ENCODE measurements around the gene ENTPD6. TPM values are rescaled to one million over a fixed set of nuclear protein-coding genes. Genes with fewer than 3 reads are reported as not detected.

ENTPD6 gene
- total and polyA plus RNA-seq, 2 donors (not counting 1 experiment from before 2014, with no cell fraction given), result 64.4 to 79.8 TPM

GRCh38 chr20:25226433-25227316 lies 31.2 kb downstream of the ENTPD6 start:
- Histone ChIP-seq H3K79me2 (ENCODE audit: control insufficient read depth, insufficient read depth, low read length) (no peaks in the 10 kb centered on the region), H4K20me1 (ENCODE audit: control insufficient read depth, insufficient read depth, low read length, poor library complexity, severe bottlenecking) (no peaks in the 10 kb centered on the region), H3K9me3 (ENCODE audit: control extremely low read depth in 1 of 3, control insufficient read depth in 2 of 3, insufficient read depth in 1 of 3, low read length in 2 of 3) (no peaks in the 10 kb centered on the region), H3K9ac (ENCODE audit: low read length) (no peak overlapping the region), H3K27ac (ENCODE audit: low read length in 2 of 2) (no peak overlapping the region), H2AFZ (ENCODE audit: insufficient read depth, low read depth, low read length, poor library complexity, severe bottlenecking) (no peak overlapping the region), H3K4me1 (ENCODE audit: control insufficient read depth in 2 of 2, insufficient read depth in 2 of 2, low read length in 2 of 2) (peaks cover 4 to 7% of the 10 kb centered on the region in 2 donors), H3K27me3 (replicated peaks in 1 of 4; ENCODE audit: control extremely low read depth in 1 of 4, control insufficient read depth in 3 of 4, insufficient read depth in 4 of 4, low read length in 3 of 4) (no peaks in the 10 kb centered on the region), H3K36me3 (replicated peaks in 1 of 2; ENCODE audit: control extremely low read depth in 1 of 2, control insufficient read depth in 1 of 2, extremely low read depth in 1 of 2, insufficient read depth in 2 of 2, low read length in 1 of 2) (no peaks in the 10 kb centered on the region), H3K4me2 (replicated peaks; ENCODE audit: low read depth, low read length, poor library complexity, severe bottlenecking) (no peak overlapping the region), H3K4me3 (ENCODE audit: control extremely low read depth in 1 of 5, extremely low read depth in 1 of 5, insufficient read depth in 1 of 5, low read depth in 2 of 5, low read length in 4 of 5) (no peak overlapping the region)
- POLR2A ChIA-PET, result no interaction called here
- Mint-ChIP-seq H3K4me1 (peaks cover 10% of the 10 kb centered on the region), H3K27ac (no peak overlapping the region), H3K27me3 (peaks cover 2% of the 10 kb centered on the region), H3K4me3 (no peak overlapping the region), H3K9me3 (ENCODE audit: insufficient read depth) (no peaks in the 10 kb centered on the region)
- CTCF ChIA-PET, result no interaction called here
- 87% methylated on average over 27 of the region's 28 CpGs for WGBS (ENCODE audit: insufficient coverage)
- intact Hi-C loops (cut with micrococcal nuclease), result no loop called here
- ATAC-seq (ENCODE audit: low read depth) (no peak), DNase-seq (no peak)
- TF ChIP-seq EZH2 (IDR thresholded peaks at IDR 0.05; ENCODE audit: borderline replicate concordance, insufficient read depth, low read depth, low read length, poor library complexity, severe bottlenecking), result no peak
- TF ChIP-seq CTCF (IDR thresholded peaks at IDR 0.05), result no peak

- Histone ChIP-seq H3K36me3 (replicated peaks in 1 of 2; ENCODE audit: control extremely low read depth in 1 of 2, control insufficient read depth in 1 of 2, extremely low read depth in 1 of 2, insufficient read depth in 2 of 2, low read length in 1 of 2) (no peaks in the 10 kb centered on the region), H2AFZ (ENCODE audit: insufficient read depth, low read depth, low read length, poor library complexity, severe bottlenecking) (no peak overlapping the region), H3K9ac (ENCODE audit: low read length) (no peak overlapping the region), H3K4me2 (replicated peaks; ENCODE audit: low read depth, low read length, poor library complexity, severe bottlenecking) (no peak overlapping the region), H3K27ac (ENCODE audit: low read length in 2 of 2) (no peak overlapping the region), H3K79me2 (ENCODE audit: control insufficient read depth, insufficient read depth, low read length) (no peaks in the 10 kb centered on the region), H4K20me1 (ENCODE audit: control insufficient read depth, insufficient read depth, low read length, poor library complexity, severe bottlenecking) (no peaks in the 10 kb centered on the region), H3K27me3 (replicated peaks in 1 of 4; ENCODE audit: control extremely low read depth in 1 of 4, control insufficient read depth in 3 of 4, insufficient read depth in 4 of 4, low read length in 3 of 4) (no peaks in the 10 kb centered on the region), H3K9me3 (ENCODE audit: control extremely low read depth in 1 of 3, control insufficient read depth in 2 of 3, insufficient read depth in 1 of 3, low read length in 2 of 3) (no peaks in the 10 kb centered on the region), H3K4me1 (ENCODE audit: control insufficient read depth in 2 of 2, insufficient read depth in 2 of 2, low read length in 2 of 2) (peaks cover 4 to 7% of the 10 kb centered on the region in 2 donors), H3K4me3 (ENCODE audit: control extremely low read depth in 1 of 5, extremely low read depth in 1 of 5, insufficient read depth in 1 of 5, low read depth in 2 of 5, low read length in 4 of 5) (no peak overlapping the region)
- DNase-seq (no peak), ATAC-seq (ENCODE audit: low read depth) (no peak)
- no peak overlapping the region for H3K4me3 Mint-ChIP-seq
- POLR2A ChIA-PET, result no interaction called here
- 90% methylated on average over 12 of the region's 12 CpGs for WGBS (ENCODE audit: insufficient coverage)
- no peaks in the 10 kb centered on the region for H3K9me3 Mint-ChIP-seq (ENCODE audit: insufficient read depth)
- H3K27me3 Mint-ChIP-seq, result peaks cover 3% of the 10 kb centered on the region
- CTCF ChIA-PET, result no interaction called here
- H3K4me1 Mint-ChIP-seq, result peaks cover 10% of the 10 kb centered on the region
- intact Hi-C loops (cut with micrococcal nuclease), result no loop called here
- no peak overlapping the region for H3K27ac Mint-ChIP-seq
- TF ChIP-seq EZH2 (IDR thresholded peaks at IDR 0.05; ENCODE audit: borderline replicate concordance, insufficient read depth, low read depth, low read length, poor library complexity, severe bottlenecking), result no peak
- TF ChIP-seq CTCF (IDR thresholded peaks at IDR 0.05), result no peak
Observed at GRCh38 chr20:25227317-25227831, 31.9 kb downstream of the ENTPD6 start.

Measured in B cell (primary cell).